Retinal pigment epithelial cell (primary cell): Measurements from ENCODE around the gene KIF17.
"Not testable (repeated sequence)": the region's sequence is repeated elsewhere in the genome, so short reads cannot be mapped to it uniquely, and the experiment has no call there.

ENCODE experiments used
- DNase-seq: peaks from one replicate; pipeline ENCODE4 v3.0.0-alpha.2; 2010; ENCODE audit warnings: low read depth
- H3K4me3 ChIP-seq: 2 replicates; pipeline ENCODE4 v1.5.1; 2011; ENCODE audit warnings: mild to moderate bottlenecking, low read length, control low read depth, moderate library complexity
- CTCF ChIP-seq: conservative IDR thresholded peaks from 2 replicates; pipeline ENCODE4 v1.5.1; 2011; ENCODE audit warnings: low read depth, low read length, control low read depth, inconsistent platforms

The KIF17 gene

GRCh38 chr1:20680269-20680668 lies 37.5 kb downstream of the KIF17 start:
- no peak for DNase-seq
- no peak overlapping the region for H3K4me3 ChIP-seq
- no peak for TF ChIP-seq CTCF

DNA sequence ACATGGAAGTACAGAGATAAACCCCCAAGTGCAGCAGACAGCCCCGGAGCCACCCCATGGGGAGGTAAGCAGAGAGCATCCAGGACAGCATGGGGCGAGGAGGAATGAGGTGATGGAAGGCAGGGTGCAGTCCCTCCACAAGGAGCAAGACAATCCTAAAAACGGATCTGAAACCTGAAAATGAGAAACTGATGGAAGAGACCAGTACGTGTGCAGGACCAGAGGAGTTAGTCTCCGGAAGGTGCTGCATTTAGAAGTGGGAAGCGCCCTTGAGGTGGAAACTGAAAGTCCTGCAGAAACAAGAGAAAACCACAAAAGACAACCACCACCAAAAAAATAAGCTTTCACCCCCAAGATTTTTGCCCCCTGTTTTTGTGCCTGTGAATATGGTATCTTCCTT lies 39.2 kb downstream of the KIF17 start:
- DNase-seq: no peak
- no peak for TF ChIP-seq CTCF
- no peak overlapping the region for H3K4me3 ChIP-seq

DNA sequence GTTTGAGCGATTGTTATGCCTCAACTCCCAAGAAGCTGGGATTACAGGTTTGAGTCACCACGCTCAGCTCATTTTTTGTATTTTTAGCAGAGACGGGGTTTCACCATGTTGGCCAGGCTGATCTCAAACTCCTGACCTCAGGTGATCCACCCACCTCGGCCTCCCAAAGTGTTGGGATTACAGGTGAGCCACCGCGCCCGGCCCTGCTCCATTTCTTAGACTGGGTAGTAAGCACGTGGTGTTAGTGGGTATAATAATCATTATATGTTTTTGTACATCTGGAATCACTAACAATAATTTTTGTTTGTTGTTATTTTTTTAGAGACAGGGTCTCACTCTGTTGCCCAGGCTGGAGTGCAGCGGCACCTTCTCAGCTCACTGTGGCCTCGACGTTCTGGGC lies 44.2 kb downstream of the KIF17 start:
- not testable (repeated sequence) for DNase-seq, H3K4me3 ChIP-seq

GRCh38 chr1:20672265-20672632 lies 45.6 kb downstream of the KIF17 start:
- no peak for TF ChIP-seq CTCF
- no peak overlapping the region for H3K4me3 ChIP-seq
- no peak for DNase-seq

GRCh38 chr1:20670936-20671335 lies 46.9 kb downstream of the KIF17 start:
- no peak for DNase-seq

DNA sequence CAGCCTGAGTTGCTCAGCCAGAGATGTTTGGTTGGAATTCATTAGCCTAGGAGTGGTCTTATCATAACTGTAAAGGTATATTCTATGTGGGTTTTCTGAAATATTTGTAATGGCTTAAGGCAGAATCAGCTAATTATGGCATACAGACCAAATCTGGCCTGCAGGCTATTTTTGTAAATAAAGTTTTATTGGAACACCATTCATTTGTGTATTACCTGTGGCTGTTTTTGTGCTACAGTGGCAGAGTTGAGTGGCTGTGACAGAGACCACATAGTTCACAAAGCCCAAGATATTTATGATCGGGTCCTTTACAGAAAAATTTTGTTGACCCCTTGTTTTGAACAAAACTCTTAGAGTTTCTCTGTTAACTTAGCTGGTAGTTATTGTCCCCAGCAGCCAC lies 49.2 kb downstream of the KIF17 start:
- H3K4me3 ChIP-seq: no peak overlapping the region
- no peak for DNase-seq
- TF ChIP-seq CTCF: no peak

More at GRCh38 chr1:20670936-20671335, 46.9 kb downstream of the KIF17 start:
- TF ChIP-seq CTCF: no peak
- no peak overlapping the region for H3K4me3 ChIP-seq

DNA sequence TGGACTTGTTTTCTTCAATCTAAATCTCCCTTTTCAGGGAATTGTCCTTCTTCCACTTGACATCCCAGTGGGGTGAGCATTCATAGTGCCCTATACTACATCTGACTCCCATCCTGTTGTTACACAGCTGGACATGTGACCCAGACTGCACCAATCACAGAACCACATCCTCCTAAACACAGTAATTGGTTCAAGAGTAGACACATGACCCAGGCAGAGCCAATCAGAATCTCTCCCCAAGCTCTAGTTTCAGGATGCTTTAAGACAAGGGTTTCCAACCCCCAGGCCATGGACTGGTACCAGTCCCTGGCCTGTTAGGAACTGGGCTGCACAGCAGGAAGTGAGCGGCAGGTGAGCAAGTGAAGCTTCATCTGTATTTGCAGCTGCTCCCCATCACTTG lies 51.0 kb downstream of the KIF17 start:
- H3K4me3 ChIP-seq: no peak overlapping the region
- no peak for TF ChIP-seq CTCF
- DNase-seq: no peak

- no peak for DNase-seq
- no peak overlapping the region for H3K4me3 ChIP-seq
- TF ChIP-seq CTCF: no peak
Measured at GRCh38 chr1:20666146-20666545, 51.7 kb downstream of the KIF17 start.
